NCI-H2196 treated with DMSO at 0.1 percent for 48 hours (cell line): Measurements from ENCODE around the gene PTH2R.
"Not testable (repeated sequence)": the region's sequence is repeated elsewhere in the genome, so short reads cannot be mapped to it uniquely, and the experiment has no call there.

Experiments
- DNase-seq: peaks from one replicate; lab custom pipeline; 2025; ENCODE audit not compliant: unreplicated experiment; lab: John Stamatoyannopoulos, UW

PTH2R gene

DNA sequence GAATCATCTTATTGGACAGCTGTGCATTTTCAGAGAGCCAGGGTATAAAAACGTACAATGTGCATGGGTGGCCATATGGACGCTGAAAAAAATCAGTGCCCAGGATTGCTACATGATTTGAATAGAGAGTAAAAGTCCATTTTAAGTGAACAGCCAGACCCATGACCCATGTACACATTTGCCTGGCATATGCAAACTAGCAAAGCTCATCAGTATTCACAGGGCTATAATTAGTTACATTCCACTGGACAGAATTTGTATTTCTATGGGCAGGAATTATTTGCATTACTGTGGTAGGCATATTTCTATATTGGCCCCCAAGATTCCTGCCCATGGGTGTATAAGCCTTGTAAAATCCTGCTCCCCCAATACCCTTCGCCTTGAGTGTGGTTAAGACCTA, 78.8 kb downstream of the PTH2R start:
- DNase-seq, result no peak

DNA sequence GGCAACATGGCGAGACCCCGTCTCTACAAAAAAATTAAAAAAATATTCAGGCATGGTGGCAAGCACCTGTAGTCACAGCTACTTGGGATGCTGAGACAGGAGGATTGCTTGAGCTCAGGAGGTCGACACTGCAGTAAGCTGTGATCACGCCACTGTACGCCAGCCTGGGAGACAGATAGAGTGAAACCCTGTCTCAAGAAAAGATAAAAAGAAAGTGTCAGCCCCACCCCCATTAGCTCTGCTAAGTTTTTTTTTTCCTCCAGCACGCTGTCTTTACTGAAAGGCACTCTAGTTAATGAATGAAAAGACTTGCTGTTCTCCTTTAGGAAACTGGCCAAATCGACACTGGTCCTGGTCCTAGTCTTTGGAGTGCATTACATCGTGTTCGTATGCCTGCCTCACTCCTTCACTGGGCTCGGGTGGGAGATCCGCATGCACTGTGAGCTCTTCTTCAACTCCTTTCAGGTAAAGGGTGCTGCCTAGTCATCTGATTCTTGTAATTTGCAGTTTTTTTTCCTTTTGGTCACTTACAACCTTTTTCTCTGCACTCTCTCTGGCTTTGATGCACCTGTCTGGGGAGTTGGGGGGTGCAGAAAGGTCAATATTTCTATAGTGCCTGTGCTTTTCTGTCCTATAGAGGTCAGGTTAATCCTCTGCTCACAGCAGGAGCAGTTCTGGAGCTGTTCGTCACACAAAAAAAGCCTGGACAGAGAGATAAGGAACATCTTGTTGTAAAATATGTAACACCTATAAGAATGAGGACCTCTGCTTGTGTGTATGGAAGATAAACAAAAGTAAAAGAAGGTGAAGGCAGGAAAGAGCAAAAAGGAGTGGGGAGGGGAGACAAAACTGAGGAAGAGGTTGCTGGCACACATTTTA, 82.3 kb downstream of the PTH2R start:
- no peak for DNase-seq

DNA sequence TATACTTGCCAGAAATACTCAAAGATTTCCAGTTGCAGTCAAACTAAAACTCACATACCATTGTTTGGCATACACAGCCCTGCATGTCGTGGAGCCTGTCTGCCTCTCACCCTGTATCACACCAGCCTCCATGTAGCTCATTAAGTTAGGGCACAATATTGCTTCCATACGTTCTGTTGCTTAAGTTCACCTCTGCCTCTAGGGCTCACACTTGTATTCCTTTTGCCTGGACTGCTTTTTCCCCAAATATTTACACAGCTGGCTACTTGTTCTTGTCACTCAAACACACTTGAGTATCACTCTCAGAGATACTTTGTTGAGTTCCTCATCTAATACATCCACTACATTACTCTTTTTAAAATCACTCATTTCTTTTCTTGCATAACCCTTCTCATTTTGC, 83.1 kb downstream of the PTH2R start:
- peak; percentile 5 for DNase-seq

DNA sequence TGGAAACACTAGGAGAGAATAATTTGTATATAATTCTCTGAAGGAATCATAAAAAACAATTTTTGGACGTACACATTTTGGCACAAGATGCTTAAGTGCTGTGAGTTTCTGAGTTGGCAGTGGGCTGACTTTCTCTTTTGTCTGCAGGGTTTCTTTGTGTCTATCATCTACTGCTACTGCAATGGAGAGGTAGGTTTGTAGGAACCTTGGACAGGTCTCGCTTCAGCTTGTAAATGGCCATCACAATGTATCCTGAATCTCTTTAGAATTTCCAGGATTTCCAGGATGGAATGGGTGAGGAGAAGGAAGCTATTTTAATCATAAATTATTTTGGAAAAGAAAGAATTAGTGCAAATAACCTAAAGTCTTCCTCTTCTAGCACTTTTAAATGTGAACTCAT, 83.9 kb downstream of the PTH2R start:
- no peak for DNase-seq

DNA sequence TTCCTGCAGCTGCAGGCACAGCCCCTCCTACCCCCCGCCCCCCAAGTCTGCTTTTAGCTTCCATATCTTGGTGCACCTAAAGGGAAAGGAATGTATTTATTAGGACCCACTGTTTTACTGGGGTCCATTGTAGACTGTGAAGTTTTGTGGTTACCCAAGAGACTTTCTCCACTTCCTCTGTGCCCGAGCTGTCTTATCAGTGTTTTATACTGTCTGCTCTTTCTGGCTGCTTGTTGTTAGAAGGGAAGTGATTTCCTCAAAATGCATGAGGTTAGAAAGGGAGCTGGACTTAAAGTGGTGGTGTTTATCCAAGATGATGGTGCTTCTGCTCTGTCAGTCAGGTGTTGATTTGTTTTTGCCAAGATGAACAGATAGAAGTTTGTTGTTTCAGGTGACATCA, 85.0 kb downstream of the PTH2R start:
- DNase-seq, result no peak

DNA sequence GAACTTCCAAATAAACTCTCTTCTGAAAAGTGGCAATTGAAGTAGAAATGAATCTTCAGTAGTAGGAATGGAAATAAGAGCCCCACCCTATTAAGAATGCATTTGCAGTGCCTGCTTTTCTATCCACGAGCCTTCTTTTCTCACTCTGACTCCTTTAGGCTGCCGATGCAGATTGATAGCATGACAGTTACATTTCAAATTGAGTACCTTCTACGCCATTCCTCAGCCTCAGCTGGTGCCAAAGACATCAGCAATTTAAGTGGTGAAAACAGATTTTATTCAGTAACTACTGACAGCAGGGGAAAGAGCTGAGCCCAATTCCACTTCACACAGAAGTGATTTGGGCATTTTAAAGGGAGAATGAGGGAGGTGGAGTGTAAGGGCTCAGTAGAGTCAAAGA, 85.5 kb downstream of the PTH2R start:
- no peak for DNase-seq

DNA sequence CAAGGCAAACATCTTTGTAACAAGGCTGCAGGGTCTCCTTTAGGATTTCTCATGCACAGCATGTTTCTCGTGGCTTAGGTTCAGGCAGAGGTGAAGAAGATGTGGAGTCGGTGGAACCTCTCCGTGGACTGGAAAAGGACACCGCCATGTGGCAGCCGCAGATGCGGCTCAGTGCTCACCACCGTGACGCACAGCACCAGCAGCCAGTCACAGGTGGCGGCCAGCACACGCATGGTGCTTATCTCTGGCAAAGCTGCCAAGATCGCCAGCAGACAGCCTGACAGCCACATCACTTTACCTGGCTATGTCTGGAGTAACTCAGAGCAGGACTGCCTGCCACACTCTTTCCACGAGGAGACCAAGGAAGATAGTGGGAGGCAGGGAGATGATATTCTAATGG, 86.6 kb downstream of the PTH2R start:
- no peak for DNase-seq

DNA sequence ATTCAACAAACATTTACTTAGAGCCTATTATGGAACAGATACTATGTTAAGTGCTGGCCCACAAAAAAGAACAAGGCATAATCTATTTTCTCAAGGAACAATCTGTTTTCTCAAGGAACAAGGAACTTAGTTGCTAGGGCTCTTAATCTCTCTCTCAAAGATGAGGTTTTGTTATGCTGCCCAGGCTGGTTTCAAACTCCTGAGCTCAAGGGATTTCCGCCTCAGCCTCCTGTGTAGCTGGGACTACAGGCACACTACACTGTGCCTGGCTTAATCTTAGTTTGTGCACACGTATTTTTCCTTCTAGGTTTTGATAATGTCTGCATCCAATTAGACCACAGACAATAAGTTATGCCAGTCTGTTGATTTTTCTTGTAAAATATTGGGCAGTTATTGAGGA, 89.5 kb downstream of the PTH2R start:
- no peak for DNase-seq

DNA sequence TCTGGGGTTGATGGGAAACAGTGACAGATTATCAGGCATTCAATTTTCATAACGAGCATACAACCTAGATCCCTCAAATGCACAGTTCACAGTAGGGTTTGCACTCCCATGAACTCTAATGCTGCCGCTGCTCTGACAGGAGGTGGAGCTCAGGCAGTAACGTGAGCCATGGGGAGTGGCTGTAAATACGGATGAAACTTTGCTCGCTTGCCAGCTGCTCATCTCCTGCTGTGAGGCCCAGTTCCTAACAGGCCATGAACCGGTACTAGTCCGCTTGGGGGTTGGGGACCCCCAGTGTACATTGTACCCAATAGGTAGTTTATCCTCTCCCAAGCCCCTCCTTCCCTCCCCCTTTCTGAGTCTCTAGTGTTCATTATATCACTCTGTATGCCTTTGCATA, 94.6 kb downstream of the PTH2R start:
- no peak for DNase-seq

DNA sequence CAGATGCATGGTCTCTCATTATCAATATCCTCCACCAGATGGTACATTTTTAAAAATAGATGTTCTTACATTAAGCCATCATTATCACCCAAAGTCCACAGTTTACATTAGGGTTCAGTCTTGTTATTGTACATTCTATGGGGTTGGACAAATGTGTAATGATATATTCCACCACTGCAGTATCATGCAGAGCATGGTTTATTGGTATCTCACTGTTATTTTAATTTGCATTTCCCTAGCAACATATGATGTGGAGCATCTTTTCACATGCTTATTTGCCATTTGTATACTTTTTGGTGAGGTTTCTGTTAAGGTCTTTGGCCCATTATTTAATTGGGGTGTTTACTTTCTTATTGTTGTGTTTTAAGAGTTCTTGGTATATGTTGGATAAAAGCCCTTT, 95.7 kb downstream of the PTH2R start:
- no peak for DNase-seq

DNA sequence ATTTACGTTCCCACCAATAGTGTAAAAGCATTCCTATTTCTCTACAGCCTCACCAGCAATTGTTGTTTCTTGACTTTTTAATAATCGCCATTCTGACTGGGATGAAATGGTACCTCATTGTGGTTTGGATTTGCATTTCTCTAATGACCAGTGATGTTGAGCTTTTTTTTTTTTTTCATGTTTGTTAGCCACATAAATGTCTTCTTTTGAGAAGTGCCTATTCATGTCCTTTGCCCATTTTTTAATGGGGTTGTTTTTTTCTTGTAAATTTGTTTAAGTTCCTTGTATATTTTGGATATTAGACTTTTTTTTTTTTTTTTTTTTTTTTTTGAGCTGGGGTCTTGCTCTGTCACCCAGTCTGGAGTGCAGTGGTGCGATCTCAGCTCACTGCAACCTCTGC, 98.8 kb downstream of the PTH2R start:
- DNase-seq, result not testable (repeated sequence)

DNA sequence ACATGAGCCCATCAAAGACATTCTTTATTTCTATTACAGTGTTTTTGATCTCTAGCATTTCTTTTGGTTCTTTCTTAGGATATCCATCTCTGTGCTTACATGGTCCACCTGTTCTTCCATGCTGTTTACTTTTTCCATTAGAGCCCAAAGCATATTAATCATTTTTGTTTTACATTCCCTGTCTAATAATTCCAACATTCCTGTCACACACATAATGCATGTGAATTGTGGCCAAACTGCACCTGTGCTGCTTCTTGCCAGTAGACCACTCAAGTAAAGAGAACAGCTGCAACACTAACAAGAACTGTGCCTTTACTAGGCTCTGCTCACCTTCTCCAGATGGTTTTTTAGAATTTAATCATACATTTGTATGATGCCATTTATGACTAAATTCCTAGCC, 103.0 kb downstream of the PTH2R start:
- DNase-seq, result no peak

DNA sequence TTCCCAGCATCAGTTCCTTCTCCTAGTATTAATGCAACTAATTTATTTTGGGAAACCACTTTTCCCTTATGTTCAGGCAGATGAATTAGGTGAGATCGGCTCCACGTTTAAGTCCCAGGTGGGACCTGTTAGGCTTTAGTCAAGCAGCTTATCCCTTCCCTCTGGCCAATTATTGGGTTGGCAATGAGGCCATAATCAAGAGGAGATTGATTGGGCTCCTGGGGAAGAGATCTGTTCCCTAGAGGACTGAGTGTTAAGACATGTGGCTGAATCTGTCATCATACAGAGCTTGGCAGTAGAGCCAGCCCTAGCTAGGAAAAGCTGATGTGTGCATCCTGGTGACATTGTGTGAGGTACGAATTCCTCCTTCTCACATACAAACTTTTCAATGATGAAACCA, 104.4 kb downstream of the PTH2R start:
- no peak for DNase-seq

DNA sequence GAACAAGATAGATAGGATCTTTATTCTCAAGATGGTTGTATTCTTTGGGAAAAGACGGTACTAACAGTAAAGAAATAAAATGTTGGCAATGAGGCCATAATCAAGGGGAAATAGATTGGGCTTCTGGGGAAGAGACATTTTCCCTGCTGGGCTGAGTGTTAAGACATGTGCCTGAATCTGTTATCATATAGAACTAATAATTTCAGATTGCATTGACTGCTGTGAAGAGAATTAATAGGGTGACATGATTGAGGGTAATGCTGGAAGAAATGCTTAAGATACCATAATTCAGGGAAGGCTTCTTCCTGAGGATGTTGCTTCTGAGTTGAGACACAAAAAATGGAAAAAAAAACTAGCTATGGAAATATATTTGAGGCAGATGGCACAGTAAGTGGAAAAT, 105.0 kb downstream of the PTH2R start:
- no peak for DNase-seq

DNA sequence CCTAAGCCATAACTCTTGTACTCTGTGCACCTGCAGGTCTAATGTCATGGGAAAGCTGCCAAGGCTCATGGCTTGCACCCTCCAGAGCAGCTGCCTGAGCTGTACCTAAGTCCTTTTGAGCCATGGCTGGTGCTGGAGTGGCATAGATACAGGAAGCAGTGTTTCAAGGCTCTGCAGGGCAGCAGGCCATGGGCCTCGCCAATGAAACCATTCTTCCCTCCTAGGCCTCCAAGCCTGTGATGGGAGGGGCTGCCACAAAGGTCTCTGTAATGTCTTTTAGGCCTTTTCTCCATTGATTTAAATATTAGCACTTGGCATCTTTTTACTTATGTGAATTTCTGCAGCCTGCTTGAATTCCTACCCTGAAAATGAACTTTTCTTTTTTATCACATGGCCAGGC, 108.5 kb downstream of the PTH2R start:
- no peak for DNase-seq

DNA sequence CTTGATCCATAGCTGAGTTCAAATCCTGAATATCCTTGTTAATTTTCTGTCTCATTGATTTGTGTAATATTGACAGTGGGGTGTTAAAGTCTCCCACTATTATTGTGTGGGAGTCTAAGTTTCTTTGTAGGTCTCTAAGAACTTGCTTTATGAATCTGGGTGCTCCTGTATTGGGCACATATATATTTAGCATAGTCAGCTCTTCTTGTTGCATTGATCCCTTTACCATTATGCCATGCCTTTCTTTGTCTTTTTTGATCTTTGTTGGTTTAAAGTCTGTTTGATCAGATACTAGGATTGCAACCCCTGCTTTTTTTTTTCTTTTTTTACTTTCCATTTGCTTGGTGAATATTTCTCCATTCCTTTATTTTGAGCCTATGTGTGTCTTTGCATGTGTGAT, 116.5 kb downstream of the PTH2R start:
- not testable (repeated sequence) for DNase-seq

DNA sequence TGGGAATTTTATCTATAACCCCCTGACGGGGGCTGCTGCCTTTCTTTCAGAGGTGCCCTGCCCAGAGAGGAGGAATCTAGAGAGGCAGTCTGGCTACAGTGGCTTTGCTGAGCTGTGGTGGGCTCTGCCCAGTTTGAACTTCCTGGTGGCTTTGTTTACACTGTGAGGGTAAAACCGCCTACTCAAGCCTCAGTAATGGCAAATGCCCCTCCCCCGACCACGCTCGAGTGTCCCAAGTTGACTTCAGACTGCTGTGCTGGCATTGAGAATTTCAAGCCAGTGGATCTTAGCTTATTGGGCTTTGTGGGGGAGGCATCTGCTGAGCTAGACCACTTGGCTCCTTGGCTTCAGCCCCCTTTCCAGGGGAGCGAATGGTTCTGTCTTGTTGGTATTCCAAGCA, 118.6 kb downstream of the PTH2R start:
- DNase-seq, result not testable (repeated sequence)

DNA sequence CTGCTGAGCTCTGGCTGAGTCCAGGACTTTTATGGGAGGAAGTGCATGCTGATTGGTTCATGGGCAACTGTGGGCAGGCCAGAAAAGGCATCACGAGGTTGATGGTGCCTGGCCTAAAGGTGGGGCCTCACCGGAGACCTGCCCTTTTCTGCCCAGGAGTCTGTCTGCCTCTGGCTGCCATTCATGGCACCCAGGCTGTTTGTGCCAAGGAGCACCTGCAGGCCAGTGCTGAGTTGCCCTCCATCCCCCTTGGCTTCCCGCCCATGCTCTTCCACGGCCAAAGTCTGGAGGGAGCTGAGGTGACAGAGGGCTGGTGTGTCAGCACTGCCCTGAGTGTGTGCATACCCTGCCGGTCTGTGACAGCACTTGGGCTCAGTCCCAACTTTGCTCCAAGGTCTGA, 123.2 kb downstream of the PTH2R start:
- no peak for DNase-seq

DNA sequence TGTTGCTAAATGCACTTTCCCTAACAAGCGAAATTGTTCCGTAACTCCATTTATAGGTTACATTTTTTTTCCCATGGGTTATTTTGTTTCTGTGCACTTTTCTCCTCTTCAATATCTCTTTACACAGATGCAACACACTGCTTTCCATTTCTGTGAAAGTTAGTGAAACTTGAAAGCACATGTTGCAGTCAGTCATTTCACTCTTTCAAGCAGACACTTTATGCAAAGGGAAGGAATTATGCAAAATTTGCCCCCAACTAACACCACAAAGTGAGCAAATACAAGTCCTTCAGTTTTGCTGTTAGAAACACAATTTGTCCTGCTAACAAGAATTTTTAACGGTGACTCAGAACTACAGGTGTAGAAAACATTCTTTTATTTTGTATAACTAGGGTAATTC, 124.8 kb downstream of the PTH2R start:
- no peak for DNase-seq

DNA sequence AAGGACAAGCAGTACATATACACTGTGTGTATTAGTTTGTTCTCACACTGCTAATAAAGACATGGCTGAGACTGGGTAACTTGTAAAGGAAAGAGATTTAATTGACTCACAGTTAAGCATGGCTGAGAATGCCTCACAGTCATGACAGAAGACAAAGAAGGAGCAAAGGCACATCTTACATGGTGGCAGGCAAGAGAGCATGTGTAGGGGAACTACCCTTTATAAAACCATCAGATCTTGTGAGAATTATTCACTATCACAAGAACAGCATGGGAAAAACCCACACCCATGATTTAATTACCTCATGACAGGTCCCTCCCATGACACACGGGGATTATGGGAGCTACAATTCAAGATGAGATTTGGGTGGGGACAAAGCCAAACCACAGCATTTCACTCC, 129.0 kb downstream of the PTH2R start:
- DNase-seq, result not testable (repeated sequence)

DNA sequence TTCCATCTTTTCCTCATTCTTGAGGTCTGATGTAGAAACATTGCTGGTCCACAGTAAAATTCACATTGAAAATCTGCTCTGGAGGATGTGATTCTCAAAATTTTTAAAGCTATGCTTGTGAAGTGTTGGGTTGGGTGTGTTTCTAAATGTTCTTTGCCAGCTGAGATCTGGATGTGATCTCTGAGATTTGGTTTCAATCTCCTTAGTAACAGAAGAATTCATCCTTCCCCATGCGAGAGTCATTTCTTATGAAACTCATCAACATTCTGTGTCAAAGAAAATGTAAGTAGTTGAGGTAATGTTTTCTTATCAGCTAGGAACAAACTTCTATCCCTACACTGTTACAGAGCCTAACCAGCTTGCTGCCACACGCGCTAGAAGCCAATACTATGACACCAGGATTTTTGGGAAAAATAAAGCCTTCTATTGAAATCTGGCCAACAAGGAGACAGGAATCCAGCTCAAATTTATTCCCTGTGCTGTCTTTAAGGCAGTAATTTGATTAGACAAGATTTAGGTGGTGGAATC, 134.9 kb downstream of the PTH2R start:
- no peak for DNase-seq

DNA sequence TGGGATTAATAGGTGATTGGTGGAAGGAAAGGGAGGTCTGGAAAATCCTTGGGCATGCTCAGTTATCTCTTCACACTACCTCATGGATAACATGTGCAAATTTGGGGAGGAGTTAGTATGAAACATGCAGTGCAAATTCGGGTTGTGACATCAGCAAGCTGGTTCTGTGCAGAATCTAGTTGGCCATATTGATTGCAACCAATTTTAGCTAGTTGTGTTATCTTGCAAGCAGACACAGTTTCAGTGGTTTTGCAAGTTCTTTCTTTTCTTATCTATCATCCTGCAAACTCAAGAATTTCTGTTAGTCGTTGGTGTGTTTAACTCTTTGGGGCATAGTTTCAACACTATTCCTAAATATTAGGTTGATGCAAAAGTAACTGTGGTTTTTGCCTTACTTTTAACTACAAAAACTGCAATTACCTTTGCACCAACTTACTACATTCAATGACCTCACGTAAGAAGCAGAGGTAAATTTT, 135.4 kb downstream of the PTH2R start:
- DNase-seq, result no peak
